Neural progenitor cell (in vitro differentiated cells): ENCODE results near the gene STRADB.
"Not testable (repeated sequence)": the region's sequence is repeated elsewhere in the genome, so short reads cannot be mapped to it uniquely, and the experiment has no call there.

Experiments
- EZH2 ChIP-seq: fragments of 200-600 bp; sonication (generic); IDR thresholded peaks from 2 replicates; pipeline ENCODE4 v1.6.1; 2017; ENCODE audit warnings: antibody characterized with exemption, mild to moderate bottlenecking, moderate library complexity
- TF ChIP-seq, protein P1 (sequence below): fragments of 200-600 bp; sonication (generic); IDR thresholded peaks from 2 replicates; pipeline ENCODE4 v1.5.1; 2017; ENCODE audit warnings: antibody characterized with exemption, mild to moderate bottlenecking

DNA sequence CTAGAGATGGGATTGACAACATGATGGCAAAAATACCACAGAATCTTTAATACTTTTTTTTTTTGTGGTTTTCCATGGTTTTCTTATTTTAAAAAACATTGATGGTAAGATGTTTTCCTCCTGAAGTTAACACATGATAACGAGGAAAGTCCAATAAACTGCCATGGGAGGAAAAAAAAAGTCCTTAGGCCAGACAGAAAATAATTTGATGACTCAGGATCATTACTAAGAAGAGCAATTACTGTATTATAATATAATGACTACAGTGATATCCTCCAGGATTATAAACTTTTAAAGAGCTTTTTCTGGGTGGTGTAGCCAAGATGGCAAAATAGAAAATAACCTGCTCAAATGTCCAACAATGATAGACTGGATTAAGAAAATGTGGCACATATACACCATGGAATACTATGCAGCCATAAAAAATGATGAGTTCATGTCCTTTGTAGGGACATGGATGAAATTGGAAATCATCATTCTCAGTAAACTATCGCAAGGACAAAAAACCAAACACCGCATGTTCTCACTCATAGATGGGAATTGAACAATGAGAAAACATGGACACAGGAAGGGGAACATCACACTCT lies 12.1 kb upstream of the STRADB start:
- TF ChIP-seq, protein P1, sequence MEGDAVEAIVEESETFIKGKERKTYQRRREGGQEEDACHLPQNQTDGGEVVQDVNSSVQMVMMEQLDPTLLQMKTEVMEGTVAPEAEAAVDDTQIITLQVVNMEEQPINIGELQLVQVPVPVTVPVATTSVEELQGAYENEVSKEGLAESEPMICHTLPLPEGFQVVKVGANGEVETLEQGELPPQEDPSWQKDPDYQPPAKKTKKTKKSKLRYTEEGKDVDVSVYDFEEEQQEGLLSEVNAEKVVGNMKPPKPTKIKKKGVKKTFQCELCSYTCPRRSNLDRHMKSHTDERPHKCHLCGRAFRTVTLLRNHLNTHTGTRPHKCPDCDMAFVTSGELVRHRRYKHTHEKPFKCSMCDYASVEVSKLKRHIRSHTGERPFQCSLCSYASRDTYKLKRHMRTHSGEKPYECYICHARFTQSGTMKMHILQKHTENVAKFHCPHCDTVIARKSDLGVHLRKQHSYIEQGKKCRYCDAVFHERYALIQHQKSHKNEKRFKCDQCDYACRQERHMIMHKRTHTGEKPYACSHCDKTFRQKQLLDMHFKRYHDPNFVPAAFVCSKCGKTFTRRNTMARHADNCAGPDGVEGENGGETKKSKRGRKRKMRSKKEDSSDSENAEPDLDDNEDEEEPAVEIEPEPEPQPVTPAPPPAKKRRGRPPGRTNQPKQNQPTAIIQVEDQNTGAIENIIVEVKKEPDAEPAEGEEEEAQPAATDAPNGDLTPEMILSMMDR = not testable (repeated sequence)
- TF ChIP-seq EZH2 = not testable (repeated sequence)
